Left lung (tissue), 10 donors: ENCODE measurements around the gene HIF3A. TPM values are rescaled to one million over a fixed set of nuclear protein-coding genes. Genes with fewer than 3 reads are reported as not detected.
A peak's percentile ranks its signal among the peaks of the same experiment; 100 is the strongest.

Source experiments
- ATAC-seq: fragments of 200-7000 bp; cut with Tn5 transposase; one replicate; pipeline ENCODE4 v1.9.1; 2020; ENCODE audit warnings: moderate library complexity
- DNase-seq, 4 donors: peaks; one replicate each; pipeline ENCODE4 v3.0.0-alpha.2; 2013 to 2020
- H3K27ac ChIP-seq, 2 donors: fragments of 200-600 bp; sonication (generic) in 1 of 2; one replicate each; pipeline versions ENCODE4 v1.5.0 to v1.8.0; 2020 to 2021
- H3K27me3 ChIP-seq, 2 donors: fragments of 200-600 bp; sonication (generic) in 1 of 2; one replicate each; pipeline versions ENCODE4 v1.5.0 to v1.8.0; 2020 to 2021
- H3K36me3 ChIP-seq, 2 donors: fragments of 200-600 bp; sonication (generic) in 1 of 2; one replicate each; pipeline versions ENCODE4 v1.5.0 to v1.8.0; 2020 to 2021
- H3K4me1 ChIP-seq, 2 donors: fragments of 200-600 bp; one replicate each; pipeline ENCODE4 v1.8.0; 2021
- H3K4me3 ChIP-seq, 2 donors: fragments of 200-600 bp; sonication (generic) in 1 of 2; one replicate each; pipeline versions ENCODE4 v1.5.0 to v1.8.0; 2020 to 2021; ENCODE audit warnings: mild to moderate bottlenecking in 1 of 2
- H3K9me3 ChIP-seq, 2 donors: fragments of 200-600 bp; sonication (generic) in 1 of 2; one replicate each; pipeline versions ENCODE4 v1.5.0 to v1.8.0; 2020 to 2021
- intact Hi-C, 2 donors: fragments of 100-400 bp; cut with DNase I; formaldehyde crosslinking; loops; one replicate each; pipeline versions ENCODE4 v1.11.2 to v1.14.2; 2022
- polyA plus RNA-seq, 6 donors: library from polyadenylated mRNA; unstranded; fragments of 120-200 nt; gene quantifications; one replicate each; pipeline ENCODE4 v1.2.1, GENCODE V29; 2013; ENCODE audit not compliant: insufficient read length in 6 of 6
- total RNA-seq, 2 donors: library from RNA; stranded (reverse); fragmentation: NEBNext Ultra II Directional; extraction: Animal tissue kit (Norgen Biotek cat#: 25700); gene quantifications; one replicate each; pipeline ENCODE4 v1.2.1, GENCODE V29; 2021
- TF ChIP-seq, protein P1 (sequence below), 2 donors: fragments of 200-600 bp; sonication (generic) in 1 of 2; IDR thresholded peaks; one replicate each; pipeline versions ENCODE4 v1.5.0 to v1.8.0; 2021; ENCODE audit warnings: antibody characterized with exemption in 2 of 2
- donor health status: DM: no; HTN: yes; CAD: no.
- donor health status: DM: no; HTN: no; CAD: no.

HIF3A gene
- total and polyA plus RNA-seq, 8 donors = 15.9 to 218 (median 173) TPM

DNA sequence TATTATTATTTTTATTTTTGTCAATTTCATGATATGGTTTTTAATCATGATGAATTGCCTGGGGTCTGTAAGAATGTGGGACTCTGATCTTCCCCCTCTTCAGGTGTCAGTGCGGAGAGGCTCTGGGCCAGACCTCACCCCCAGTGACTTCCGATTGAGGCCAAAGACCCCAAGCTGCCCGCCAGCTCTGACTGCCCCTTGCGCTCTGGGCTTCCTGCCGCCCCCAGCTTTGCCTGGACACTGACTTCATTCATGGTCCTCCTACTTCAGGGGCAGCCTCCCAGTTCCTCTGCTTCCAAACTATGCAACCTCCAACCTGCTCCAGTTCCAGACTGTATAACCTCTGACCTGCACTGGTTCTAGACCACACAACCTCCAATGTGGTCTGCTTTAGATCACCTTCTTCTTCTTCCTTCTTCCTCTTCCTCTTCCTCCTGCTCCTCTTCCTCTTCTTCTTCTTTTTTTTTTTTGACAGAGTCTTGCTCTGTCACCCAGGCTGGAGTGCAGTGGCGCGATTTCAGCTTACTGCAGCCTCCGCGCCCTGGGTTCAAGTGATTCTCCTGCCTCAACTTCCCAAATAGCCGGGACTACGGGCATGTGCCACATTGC, 43.3 kb downstream of the HIF3A start:
- ATAC-seq (no peak), DNase-seq (no peak)
- no peak overlapping the region for H3K4me3 ChIP-seq
- H3K36me3 ChIP-seq = peaks cover 0 to 26% of the 10 kb centered on the region in 2 donors
- intact Hi-C loops = no loop called here
- H3K9me3 ChIP-seq = no peaks in the 10 kb centered on the region
- H3K27me3 ChIP-seq = no peaks in the 10 kb centered on the region
- H3K4me1 ChIP-seq = no peaks in the 10 kb centered on the region
- H3K27ac ChIP-seq = no peak overlapping the region
- TF ChIP-seq, protein P1, sequence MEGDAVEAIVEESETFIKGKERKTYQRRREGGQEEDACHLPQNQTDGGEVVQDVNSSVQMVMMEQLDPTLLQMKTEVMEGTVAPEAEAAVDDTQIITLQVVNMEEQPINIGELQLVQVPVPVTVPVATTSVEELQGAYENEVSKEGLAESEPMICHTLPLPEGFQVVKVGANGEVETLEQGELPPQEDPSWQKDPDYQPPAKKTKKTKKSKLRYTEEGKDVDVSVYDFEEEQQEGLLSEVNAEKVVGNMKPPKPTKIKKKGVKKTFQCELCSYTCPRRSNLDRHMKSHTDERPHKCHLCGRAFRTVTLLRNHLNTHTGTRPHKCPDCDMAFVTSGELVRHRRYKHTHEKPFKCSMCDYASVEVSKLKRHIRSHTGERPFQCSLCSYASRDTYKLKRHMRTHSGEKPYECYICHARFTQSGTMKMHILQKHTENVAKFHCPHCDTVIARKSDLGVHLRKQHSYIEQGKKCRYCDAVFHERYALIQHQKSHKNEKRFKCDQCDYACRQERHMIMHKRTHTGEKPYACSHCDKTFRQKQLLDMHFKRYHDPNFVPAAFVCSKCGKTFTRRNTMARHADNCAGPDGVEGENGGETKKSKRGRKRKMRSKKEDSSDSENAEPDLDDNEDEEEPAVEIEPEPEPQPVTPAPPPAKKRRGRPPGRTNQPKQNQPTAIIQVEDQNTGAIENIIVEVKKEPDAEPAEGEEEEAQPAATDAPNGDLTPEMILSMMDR (IDR thresholded peaks at IDR 0.05) = no peak

DNA sequence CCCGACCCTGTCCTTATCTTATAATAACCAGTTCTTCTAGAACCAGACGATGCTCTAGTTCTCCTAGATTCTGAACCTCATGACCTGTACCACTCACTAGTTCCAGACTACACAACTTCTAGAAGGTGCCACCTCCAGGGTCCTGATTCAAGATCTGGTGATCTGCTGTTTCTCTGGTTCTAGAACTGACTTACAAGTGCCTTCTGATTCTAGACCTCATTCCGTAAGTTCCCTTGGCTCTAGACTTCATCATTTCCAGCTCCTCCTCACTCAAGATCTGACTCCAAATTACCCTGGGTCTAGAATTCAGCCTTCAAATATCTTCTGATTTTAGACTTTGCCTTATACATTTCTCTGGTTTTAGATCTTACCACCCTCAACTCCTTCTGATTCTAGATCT, 45.1 kb downstream of the HIF3A start:
- TF ChIP-seq, protein P1 (IDR thresholded peaks at IDR 0.05) = no peak
- ATAC-seq (no peak), DNase-seq (no peak)
- Histone ChIP-seq H3K9me3 (no peaks in the 10 kb centered on the region), H3K36me3 (peaks cover 0 to 26% of the 10 kb centered on the region in 2 donors), H3K4me1 (peaks cover 0 to 6% of the 10 kb centered on the region in 2 donors), H3K27me3 (no peaks in the 10 kb centered on the region), H3K4me3 (no peak overlapping the region), H3K27ac (no peak overlapping the region)
- intact Hi-C loops = no loop called here

DNA sequence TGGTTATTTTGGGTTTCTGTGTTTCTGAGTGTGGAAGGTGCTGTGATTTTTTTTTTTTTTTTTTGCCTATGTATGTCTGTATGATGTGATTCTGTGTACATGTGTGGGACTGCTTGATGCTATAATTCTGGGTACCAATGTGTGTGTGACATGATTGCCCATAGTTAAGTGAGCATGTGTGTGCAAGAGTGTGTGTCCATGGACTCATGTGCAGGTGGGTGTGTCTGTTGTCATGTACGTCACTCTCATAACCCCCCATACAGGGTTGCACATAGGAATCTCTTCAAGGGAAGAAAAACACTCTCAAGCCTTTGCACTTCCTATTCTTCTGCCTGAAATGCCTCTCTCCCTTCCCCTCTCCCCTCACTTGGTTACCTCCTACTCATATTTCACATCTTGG, 47.5 kb downstream of the HIF3A start:
- Histone ChIP-seq H3K4me3 (no peak overlapping the region), H3K36me3 (peaks cover 0 to 9% of the 10 kb centered on the region in 2 donors), H3K27ac (no peak overlapping the region), H3K4me1 (peaks cover 12 to 25% of the 10 kb centered on the region in 2 donors), H3K27me3 (no peaks in the 10 kb centered on the region), H3K9me3 (no peaks in the 10 kb centered on the region)
- intact Hi-C loops = no loop called here
- no peak for DNase-seq
- no peak for ATAC-seq
- TF ChIP-seq, protein P1 (IDR thresholded peaks at IDR 0.05) = no peak

DNA sequence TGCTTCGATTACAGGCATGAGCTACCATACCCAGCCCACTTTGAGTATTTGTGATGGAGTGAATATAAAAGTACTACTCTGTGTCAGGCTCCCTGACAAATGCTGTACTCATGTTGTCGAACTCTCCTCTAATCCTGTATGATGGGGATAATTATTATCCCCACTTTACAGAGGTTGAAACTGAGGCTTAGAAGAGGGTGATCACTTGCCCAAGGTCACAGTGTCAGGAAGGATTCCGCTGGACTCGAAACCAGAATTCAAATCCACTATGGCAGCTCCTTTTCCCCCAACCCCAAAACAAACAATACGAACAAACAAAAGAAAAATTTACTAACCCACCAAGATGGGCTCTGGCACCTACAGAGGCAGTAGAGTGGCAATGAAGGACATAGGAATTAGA, 48.3 kb downstream of the HIF3A start:
- ATAC-seq = no peak
- Histone ChIP-seq H3K9me3 (no peaks in the 10 kb centered on the region), H3K36me3 (peaks cover 0 to 1% of the 10 kb centered on the region in 2 donors), H3K4me3 (no peak overlapping the region), H3K4me1 (peaks cover 20 to 33% of the 10 kb centered on the region in 2 donors), H3K27ac (no peak overlapping the region), H3K27me3 (no peaks in the 10 kb centered on the region)
- intact Hi-C loops = no loop called here
- TF ChIP-seq, protein P1 (IDR thresholded peaks at IDR 0.05) = no peak
- no peak for DNase-seq

DNA sequence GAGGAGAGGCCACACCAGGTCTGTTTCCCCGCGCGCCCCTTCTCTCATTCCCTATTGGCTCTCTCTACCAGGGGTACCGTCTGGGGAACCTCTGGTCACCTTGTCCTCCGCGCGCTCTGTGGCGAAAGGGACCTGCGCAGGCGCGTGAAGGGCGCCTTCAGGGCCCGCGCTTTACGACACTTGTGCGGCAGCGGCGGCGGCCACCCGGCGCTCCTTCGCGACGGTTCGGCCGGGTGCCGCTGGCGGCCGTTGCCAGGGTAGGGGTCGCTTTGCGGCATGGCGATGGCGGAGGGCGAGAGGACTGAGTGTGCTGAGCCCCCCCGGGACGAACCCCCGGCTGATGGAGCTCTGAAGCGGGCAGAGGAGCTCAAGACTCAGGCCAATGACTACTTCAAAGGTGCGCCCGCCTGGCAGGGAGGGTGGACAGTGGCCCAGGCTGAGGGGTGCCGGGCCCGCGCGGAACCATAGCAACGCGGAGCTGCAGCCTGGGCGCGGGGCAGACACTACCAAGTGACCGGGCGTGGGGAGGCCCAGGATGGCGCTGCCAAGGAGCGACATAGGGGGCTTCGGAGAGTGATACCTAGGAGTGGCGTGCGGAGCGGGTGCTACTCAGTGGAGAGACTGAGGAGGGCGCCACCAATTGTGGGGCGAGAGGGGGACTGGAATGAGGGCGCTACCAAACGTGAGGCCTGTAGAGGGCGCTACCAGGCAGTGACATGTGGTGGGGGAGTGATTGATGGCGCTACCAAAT, 50.2 kb downstream of the HIF3A start, which contains the start of gene PPP5C:
Gene PPP5C, plus strand, starts transcription at position 267 of the 751 bp plus-strand sequence. Its CDS starts 10 bp downstream, at position 277.
- intact Hi-C loops = no loop called here
- Histone ChIP-seq H3K4me3 (peak within 1 kb of the TSS; percentile 75 to 99), H3K9me3 (no peaks in the 10 kb centered on the region), H3K4me1 (peaks cover 38 to 51% of the 10 kb centered on the region in 2 donors), H3K27ac (peak within 1 kb of the TSS; percentile 84 to 89), H3K27me3 (no peaks in the 10 kb centered on the region), H3K36me3 (no peaks in the 10 kb centered on the region)
- DNase-seq = peak; percentile 91 to 97 (median 94)
- TF ChIP-seq, protein P1 (IDR thresholded peaks at IDR 0.05) = peak; percentile 48 to 54
- ATAC-seq = peak; percentile 87
